EL (cell line): ENCODE results near the gene TBL1XR1.

ENCODE experiments used
- DNase-seq: peaks from one replicate; pipeline ENCODE4 v3.0.0-alpha.2; 2016

The TBL1XR1 gene

GRCh38 chr3:177137774-177138705 is 59.2 kb downstream of the TBL1XR1 start:
- no peak for DNase-seq

GRCh38 chr3:177136741-177137140 is 60.5 kb downstream of the TBL1XR1 start:
- no peak for DNase-seq

- no peak for DNase-seq
Measured at GRCh38 chr3:177135841-177136492, 61.3 kb downstream of the TBL1XR1 start.

- DNase-seq: no peak
Measured at GRCh38 chr3:177134816-177135210, 62.5 kb downstream of the TBL1XR1 start.

GRCh38 chr3:177133860-177134815 is 63.1 kb downstream of the TBL1XR1 start:
- DNase-seq: no peak

GRCh38 chr3:177131927-177132636 is 65.2 kb downstream of the TBL1XR1 start:
- no peak for DNase-seq

GRCh38 chr3:177127008-177127407 is 70.3 kb downstream of the TBL1XR1 start:
- no peak for DNase-seq

- DNase-seq: peak; percentile 92
Measured at GRCh38 chr3:177126015-177126773, 71.1 kb downstream of the TBL1XR1 start.

GRCh38 chr3:177124882-177125281 is 72.4 kb downstream of the TBL1XR1 start:
- DNase-seq: no peak

- no peak for DNase-seq
Measured at GRCh38 chr3:177123822-177124221, 73.5 kb downstream of the TBL1XR1 start.

- DNase-seq: no peak
Measured at GRCh38 chr3:177122183-177122856, 75.0 kb downstream of the TBL1XR1 start.

- DNase-seq: no peak
Measured at GRCh38 chr3:177119829-177120228, 77.5 kb downstream of the TBL1XR1 start.

GRCh38 chr3:177114253-177114652 is 83.0 kb downstream of the TBL1XR1 start:
- no peak for DNase-seq

- DNase-seq: no peak
Measured at GRCh38 chr3:177111541-177111949, 85.7 kb downstream of the TBL1XR1 start.

GRCh38 chr3:177110895-177111294 is 86.4 kb downstream of the TBL1XR1 start:
- DNase-seq: no peak

- DNase-seq: no peak
Measured at GRCh38 chr3:177110386-177110785, 86.9 kb downstream of the TBL1XR1 start.

GRCh38 chr3:177109688-177110330 is 87.5 kb downstream of the TBL1XR1 start:
- DNase-seq: no peak

GRCh38 chr3:177108648-177109047 is 88.6 kb downstream of the TBL1XR1 start:
- no peak for DNase-seq

- DNase-seq: no peak
Measured at GRCh38 chr3:177107461-177108239, 89.6 kb downstream of the TBL1XR1 start.

GRCh38 chr3:177106594-177106993 is 90.7 kb downstream of the TBL1XR1 start:
- DNase-seq: no peak
